D721Med (cell line): ENCODE results near the gene ZNF664.

Experiments used
- DNase-seq: peaks from one replicate; pipeline ENCODE4 v3.0.0; 2011; ENCODE audit warnings: low spot score; ENCODE audit not compliant: insufficient read length
- FAIRE-seq: peaks from 2 replicates; lab custom pipeline; 2011; peaks lifted over from hg19 to GRCh38; lab: Jason Lieb, UNC
- CTCF ChIP-seq: IDR thresholded peaks from 2 replicates; pipeline ENCODE4 v1.5.1; 2012; ENCODE audit warnings: mild to moderate bottlenecking, control low read depth; ENCODE audit not compliant: insufficient read depth; ENCODE audit errors: missing control alignments

Gene ZNF664

GRCh38 chr12:124040737-124041136, 67.7 kb downstream of the ZNF664 start:
- TF ChIP-seq CTCF: no peak
- no peak for DNase-seq
- FAIRE-seq: no peak

- FAIRE-seq (no peak), DNase-seq (no peak)
- no peak for TF ChIP-seq CTCF
These were observed 68.9 kb downstream of the ZNF664 start for GRCh38 chr12:124041907-124042306.

- no peak for TF ChIP-seq CTCF
- DNase-seq (no peak), FAIRE-seq (no peak)
These were observed 71.0 kb downstream of the ZNF664 start for GRCh38 chr12:124044021-124044420.

GRCh38 chr12:124044809-124045321, 71.8 kb downstream of the ZNF664 start:
- no peak for TF ChIP-seq CTCF
- FAIRE-seq: no peak
- DNase-seq: no peak

GRCh38 chr12:124045671-124046455, 72.8 kb downstream of the ZNF664 start:
- no peak for FAIRE-seq
- no peak for TF ChIP-seq CTCF

GRCh38 chr12:124046456-124046740, 73.4 kb downstream of the ZNF664 start:
- no peak for DNase-seq
- no peak for TF ChIP-seq CTCF
- no peak for FAIRE-seq

More at GRCh38 chr12:124045671-124046455, 72.8 kb downstream of the ZNF664 start:
- no peak for DNase-seq

- FAIRE-seq (no peak), DNase-seq (no peak)
- no peak for TF ChIP-seq CTCF
These were observed 74.1 kb downstream of the ZNF664 start for GRCh38 chr12:124047045-124047566.
